Breast epithelium (tissue), 3 donors: ENCODE measurements around the gene TMC3.

ENCODE experiments used
- POLR2A ChIP-seq: fragments of 450-650 bp; IDR thresholded peaks from one replicate; pipeline ENCODE4 v1.6.1; 2016; ENCODE audit warnings: antibody characterized with exemption, mild to moderate bottlenecking, moderate library complexity
- TF ChIP-seq, protein P1 (sequence below), 3 donors: fragments of 450-650 bp; IDR thresholded peaks; one replicate each; pipeline ENCODE4 v1.5.1; 2016 to 2017; ENCODE audit warnings: antibody characterized with exemption in 3 of 3, mild to moderate bottlenecking in 3 of 3, moderate library complexity in 3 of 3

DNA sequence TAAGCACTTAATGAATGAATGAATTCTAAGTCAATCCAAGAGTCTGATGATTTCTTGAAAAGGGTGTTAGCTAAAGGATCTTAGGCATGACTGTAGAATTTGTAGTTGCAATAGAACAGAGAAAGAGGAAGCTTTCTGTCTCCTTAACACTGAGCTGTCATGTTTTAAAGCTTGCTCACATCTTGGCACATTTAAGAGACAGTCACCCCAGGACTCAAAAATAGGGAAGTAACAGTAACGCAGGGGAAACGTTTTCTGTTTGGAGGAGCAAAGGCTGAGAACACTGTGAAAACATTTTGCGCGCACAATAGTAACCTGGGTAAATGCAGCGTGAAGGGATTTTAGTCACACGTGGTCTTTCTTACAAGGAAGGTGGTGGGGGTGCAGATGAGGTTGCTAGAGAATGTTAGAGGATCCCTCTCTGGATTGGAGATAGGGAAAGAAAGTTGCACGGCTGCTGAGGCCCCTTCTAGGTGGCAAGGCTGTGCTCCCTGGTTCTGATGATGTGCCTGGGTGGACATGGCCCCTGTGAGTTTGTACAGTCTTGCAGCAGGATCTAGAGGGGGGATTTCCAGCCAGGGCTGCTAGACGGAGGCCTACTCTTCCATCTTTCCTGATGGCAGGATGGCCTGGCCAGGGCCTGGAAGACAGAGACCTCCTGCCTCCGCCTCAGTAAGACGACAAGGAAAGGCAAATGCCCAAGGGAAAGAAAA lies 62.1 kb downstream of the TMC3 start:
- TF ChIP-seq, protein P1, sequence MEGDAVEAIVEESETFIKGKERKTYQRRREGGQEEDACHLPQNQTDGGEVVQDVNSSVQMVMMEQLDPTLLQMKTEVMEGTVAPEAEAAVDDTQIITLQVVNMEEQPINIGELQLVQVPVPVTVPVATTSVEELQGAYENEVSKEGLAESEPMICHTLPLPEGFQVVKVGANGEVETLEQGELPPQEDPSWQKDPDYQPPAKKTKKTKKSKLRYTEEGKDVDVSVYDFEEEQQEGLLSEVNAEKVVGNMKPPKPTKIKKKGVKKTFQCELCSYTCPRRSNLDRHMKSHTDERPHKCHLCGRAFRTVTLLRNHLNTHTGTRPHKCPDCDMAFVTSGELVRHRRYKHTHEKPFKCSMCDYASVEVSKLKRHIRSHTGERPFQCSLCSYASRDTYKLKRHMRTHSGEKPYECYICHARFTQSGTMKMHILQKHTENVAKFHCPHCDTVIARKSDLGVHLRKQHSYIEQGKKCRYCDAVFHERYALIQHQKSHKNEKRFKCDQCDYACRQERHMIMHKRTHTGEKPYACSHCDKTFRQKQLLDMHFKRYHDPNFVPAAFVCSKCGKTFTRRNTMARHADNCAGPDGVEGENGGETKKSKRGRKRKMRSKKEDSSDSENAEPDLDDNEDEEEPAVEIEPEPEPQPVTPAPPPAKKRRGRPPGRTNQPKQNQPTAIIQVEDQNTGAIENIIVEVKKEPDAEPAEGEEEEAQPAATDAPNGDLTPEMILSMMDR (IDR thresholded peaks at IDR 0.05), result no peak
- no peak for TF ChIP-seq POLR2A
